ENCODE measurements around the gene DENND2D.

DENND2D gene

GRCh38 chr1:111221276-111221632 is 20.8 kb upstream of the DENND2D start (continued):
- no peak for TF ChIP-seq ZNF18 (tag by site-specific recombination; IDR thresholded peaks at IDR 0.05)
- TF ChIP-seq HIC1 (tag by site-specific recombination; IDR thresholded peaks at IDR 0.05): peak; percentile 37; the same call in 1 of the 2 replicates
- no peak for TF ChIP-seq ZNF530 (tag by site-specific recombination; IDR thresholded peaks at IDR 0.05; ENCODE audit: low read depth)
- TF ChIP-seq ZNF645 (tag by site-specific recombination; IDR thresholded peaks at IDR 0.05): no peak
- TF ChIP-seq ZNF639 (tag by site-specific recombination; IDR thresholded peaks at IDR 0.05): no peak
- no peak for TF ChIP-seq ZNF658 (tag by site-specific recombination; IDR thresholded peaks at IDR 0.05)
- no peak for TF ChIP-seq ZNF600 (tag by site-specific recombination; IDR thresholded peaks at IDR 0.05)
- TF ChIP-seq ZNF169 (tag by site-specific recombination; IDR thresholded peaks at IDR 0.05): no peak
- no peak for TF ChIP-seq ZNF133 (tag by site-specific recombination; IDR thresholded peaks at IDR 0.05)
- no peak for TF ChIP-seq ZNF548 (tag by site-specific recombination; IDR thresholded peaks at IDR 0.05)
- no peak for TF ChIP-seq SETDB1 (IDR thresholded peaks at IDR 0.05; ENCODE audit: insufficient read length, low read length)
- TF ChIP-seq ZNF394 (tag by site-specific recombination; IDR thresholded peaks at IDR 0.05; ENCODE audit: borderline replicate concordance): no peak
- no peak for TF ChIP-seq ZNF16 (tag by site-specific recombination; IDR thresholded peaks at IDR 0.05; ENCODE audit: low read depth)
- TF ChIP-seq ZNF174 (tag by site-specific recombination; IDR thresholded peaks at IDR 0.05): no peak
- no peak for TF ChIP-seq ZXDB (tag by site-specific recombination; IDR thresholded peaks at IDR 0.05)
- TF ChIP-seq ZNF362 (tag by site-specific recombination; IDR thresholded peaks at IDR 0.05): no peak
- TF ChIP-seq ZNF670 (tag by site-specific recombination; IDR thresholded peaks at IDR 0.05; ENCODE audit: low read depth): no peak
- no peak for TF ChIP-seq ZNF830 (tag by site-specific recombination; IDR thresholded peaks at IDR 0.05; ENCODE audit: low read depth)
- TF ChIP-seq IKZF3 (tag by site-specific recombination; IDR thresholded peaks at IDR 0.05): peak; percentile 29; the same call in 1 of the 2 replicates
- no peak for TF ChIP-seq ZNF777 (tag by site-specific recombination; IDR thresholded peaks at IDR 0.05; ENCODE audit: borderline replicate concordance)
- TF ChIP-seq GLIS2 (tag by site-specific recombination; IDR thresholded peaks at IDR 0.05): no peak
- no peak for TF ChIP-seq TCF7L2 (IDR thresholded peaks at IDR 0.05; ENCODE audit: borderline replicate concordance, low read depth, low read length)
- TF ChIP-seq ZNF791 (tag by site-specific recombination; IDR thresholded peaks at IDR 0.05): no peak
- TF ChIP-seq OSR2 (tag by site-specific recombination; IDR thresholded peaks at IDR 0.05): peak; percentile 49; the same call in 1 of the 2 replicates
- TF ChIP-seq KLF7 (tag by site-specific recombination; IDR thresholded peaks at IDR 0.05; ENCODE audit: borderline replicate concordance): no peak
- 0 out of 2 replicates have a peak, but pooled peaks have one; percentile 36 for TF ChIP-seq KLF8 (tag by site-specific recombination; IDR thresholded peaks at IDR 0.05)
- TF ChIP-seq GLIS1 (tag by site-specific recombination; IDR thresholded peaks at IDR 0.05): peak; percentile 99
- no peak for TF ChIP-seq ZNF341 (tag by site-specific recombination; IDR thresholded peaks at IDR 0.05; ENCODE audit: low read depth)
- TF ChIP-seq PRDM4 (tag by site-specific recombination; IDR thresholded peaks at IDR 0.05): no peak
- TF ChIP-seq PATZ1 (tag by site-specific recombination; IDR thresholded peaks at IDR 0.05): 0 out of 2 replicates have a peak, but pooled peaks have one; percentile 25
